ENCODE measurements around the gene HSPA12A. TPM values are rescaled to one million over a fixed set of nuclear protein-coding genes. Genes with fewer than 3 reads are reported as not detected.
A peak's percentile ranks its signal among the peaks of the same experiment; 100 is the strongest.

HSPA12A gene
- total and polyA plus RNA-seq, 7 donors: 1.4 to 17.4 (median 12.3) TPM

GRCh38 chr10:116772909-116773705 lies 30.7 kb upstream of the HSPA12A start:
- 92 to 95% methylated on average over 7 of the region's 7 CpGs for WGBS, 2 donors
- Histone ChIP-seq H3K36me3 (no peaks in the 10 kb centered on the region), H3K9me3 (no peaks in the 10 kb centered on the region), H3K27me3 (no peaks in the 10 kb centered on the region), H3K4me3 (no peak overlapping the region), H3K27ac (no peak overlapping the region), H3K4me1 (no peaks in the 10 kb centered on the region)
- no peak for TF ChIP-seq EP300 (IDR thresholded peaks at IDR 0.05)
- TF ChIP-seq POLR2AphosphoS5 (IDR thresholded peaks at IDR 0.05): no peak
- TF ChIP-seq CTCF (IDR thresholded peaks at IDR 0.05): no peak
- no peak for TF ChIP-seq POLR2A (IDR thresholded peaks at IDR 0.05)
- intact Hi-C loops (cut with DNase I): no loop called here
- DNase-seq: peak; percentile 40

GRCh38 chr10:116771959-116772585 lies 29.7 kb upstream of the HSPA12A start:
- intact Hi-C loops (cut with DNase I): no loop called here
- no peaks in the 10 kb centered on the region for H3K36me3 ChIP-seq
- no peak overlapping the region for H3K27ac ChIP-seq
- DNase-seq: peak; percentile 66
- no peaks in the 10 kb centered on the region for H3K27me3 ChIP-seq
- TF ChIP-seq POLR2A (IDR thresholded peaks at IDR 0.05) (no peak), CTCF (IDR thresholded peaks at IDR 0.05) (no peak), EP300 (IDR thresholded peaks at IDR 0.05) (no peak), POLR2AphosphoS5 (IDR thresholded peaks at IDR 0.05) (no peak)
- no peaks in the 10 kb centered on the region for H3K9me3 ChIP-seq
- no peak overlapping the region for H3K4me3 ChIP-seq
- H3K4me1 ChIP-seq: no peaks in the 10 kb centered on the region
- WGBS, 2 donors: 85 to 89% methylated on average over 9 of the region's 9 CpGs

GRCh38 chr10:116771101-116771958 lies 29.0 kb upstream of the HSPA12A start:
- Histone ChIP-seq H3K36me3 (no peaks in the 10 kb centered on the region), H3K27me3 (no peaks in the 10 kb centered on the region), H3K4me1 (no peaks in the 10 kb centered on the region), H3K4me3 (no peak overlapping the region), H3K27ac (peak overlapping the region; percentile 10 to 64 (median 34)), H3K9me3 (no peaks in the 10 kb centered on the region)
- TF ChIP-seq POLR2A (IDR thresholded peaks at IDR 0.05): no peak
- no peak for TF ChIP-seq EP300 (IDR thresholded peaks at IDR 0.05)
- TF ChIP-seq POLR2AphosphoS5 (IDR thresholded peaks at IDR 0.05): no peak
- no peak for TF ChIP-seq CTCF (IDR thresholded peaks at IDR 0.05)
- DNase-seq: peak; percentile 89
- intact Hi-C loops (cut with DNase I): no loop called here
- WGBS, 2 donors: 78 to 81% methylated on average over 18 of the region's 18 CpGs

- intact Hi-C loops (cut with DNase I): no loop called here
- no peaks in the 10 kb centered on the region for H3K4me1 ChIP-seq
- no peaks in the 10 kb centered on the region for H3K9me3 ChIP-seq
- no peaks in the 10 kb centered on the region for H3K36me3 ChIP-seq
- 80 to 92% methylated on average over 10 of the region's 10 CpGs for WGBS, 2 donors
- no peaks in the 10 kb centered on the region for H3K27me3 ChIP-seq
- DNase-seq: peak; percentile 46
- H3K27ac ChIP-seq: peak overlapping the region in 1 of 4 donors; percentile 64
- H3K4me3 ChIP-seq: no peak overlapping the region
- TF ChIP-seq POLR2A (IDR thresholded peaks at IDR 0.05) (no peak), CTCF (IDR thresholded peaks at IDR 0.05) (no peak), EP300 (IDR thresholded peaks at IDR 0.05) (no peak), POLR2AphosphoS5 (IDR thresholded peaks at IDR 0.05) (no peak)
These were observed 27.9 kb upstream of the HSPA12A start for GRCh38 chr10:116770281-116770680.

Measured in sigmoid colon (tissue), 7 donors.